Astrocyte (in vitro differentiated cells and primary cell): ENCODE results near the gene TCEAL7.

Experiments used
- EZH2 ChIP-seq: IDR thresholded peaks from 2 replicates; pipeline ENCODE4 v1.6.1; 2012; ENCODE audit warnings: mild to moderate bottlenecking, low read length, inconsistent platforms; ENCODE audit not compliant: insufficient read depth
- TF ChIP-seq, protein P1 (sequence below): IDR thresholded peaks from 2 replicates; pipeline ENCODE4 v1.5.1; 2011; ENCODE audit warnings: low read depth, mild to moderate bottlenecking, inconsistent platforms, low read length, moderate library complexity; ENCODE audit not compliant: insufficient read depth

DNA sequence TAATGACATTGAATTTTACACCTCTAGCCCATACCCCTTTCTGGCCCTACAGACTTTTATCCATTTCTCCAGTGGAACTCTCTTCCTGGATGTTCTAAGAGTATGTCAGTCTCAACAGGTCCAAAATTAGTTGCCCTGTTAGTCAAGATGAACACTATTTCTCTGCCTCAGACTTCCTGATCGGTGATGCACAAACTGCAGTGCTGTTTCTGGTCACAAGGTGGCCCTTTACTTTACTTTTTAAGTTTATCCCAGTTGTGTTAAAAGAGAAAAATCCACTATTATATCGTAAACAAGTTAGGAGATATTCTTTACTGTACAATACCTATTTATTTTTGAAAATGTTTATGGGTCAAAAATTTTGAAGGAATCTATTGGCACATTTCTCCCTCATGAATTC is 13.1 kb downstream of the TCEAL7 start:
- TF ChIP-seq, protein P1, sequence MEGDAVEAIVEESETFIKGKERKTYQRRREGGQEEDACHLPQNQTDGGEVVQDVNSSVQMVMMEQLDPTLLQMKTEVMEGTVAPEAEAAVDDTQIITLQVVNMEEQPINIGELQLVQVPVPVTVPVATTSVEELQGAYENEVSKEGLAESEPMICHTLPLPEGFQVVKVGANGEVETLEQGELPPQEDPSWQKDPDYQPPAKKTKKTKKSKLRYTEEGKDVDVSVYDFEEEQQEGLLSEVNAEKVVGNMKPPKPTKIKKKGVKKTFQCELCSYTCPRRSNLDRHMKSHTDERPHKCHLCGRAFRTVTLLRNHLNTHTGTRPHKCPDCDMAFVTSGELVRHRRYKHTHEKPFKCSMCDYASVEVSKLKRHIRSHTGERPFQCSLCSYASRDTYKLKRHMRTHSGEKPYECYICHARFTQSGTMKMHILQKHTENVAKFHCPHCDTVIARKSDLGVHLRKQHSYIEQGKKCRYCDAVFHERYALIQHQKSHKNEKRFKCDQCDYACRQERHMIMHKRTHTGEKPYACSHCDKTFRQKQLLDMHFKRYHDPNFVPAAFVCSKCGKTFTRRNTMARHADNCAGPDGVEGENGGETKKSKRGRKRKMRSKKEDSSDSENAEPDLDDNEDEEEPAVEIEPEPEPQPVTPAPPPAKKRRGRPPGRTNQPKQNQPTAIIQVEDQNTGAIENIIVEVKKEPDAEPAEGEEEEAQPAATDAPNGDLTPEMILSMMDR, result peak; percentile 61
- TF ChIP-seq EZH2, result no peak
